ENCODE measurements around the gene LECT2.

DNA sequence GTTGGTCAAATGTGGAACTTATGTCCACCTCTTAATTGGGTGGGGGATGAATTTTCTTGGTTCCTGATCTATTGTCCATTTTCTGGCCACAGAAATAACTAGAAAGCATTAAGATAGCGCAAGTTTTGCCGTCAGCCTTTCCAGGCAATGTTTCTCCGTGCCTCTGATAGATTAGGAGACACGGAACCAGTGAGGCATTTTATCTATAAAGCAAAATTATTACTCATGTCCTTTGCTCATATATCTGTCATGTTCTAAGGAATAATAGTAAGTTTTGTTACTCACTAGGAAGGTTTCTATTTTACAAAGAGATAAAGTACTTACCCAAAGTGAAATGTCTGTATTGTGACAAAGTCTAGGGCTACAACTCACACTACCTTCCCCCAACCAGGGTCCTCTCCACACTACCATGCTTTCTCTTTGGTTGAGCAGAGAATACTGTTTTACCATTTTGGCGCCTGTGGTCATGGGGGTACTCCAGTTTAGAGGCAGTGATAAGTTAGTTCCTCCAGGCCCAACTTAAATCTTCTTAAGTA lies 39.2 kb downstream of the LECT2 start:
- TF ChIP-seq CTCF (IDR thresholded peaks at IDR 0.05) = no peak
- no peak for TF ChIP-seq POLR2AphosphoS5 (IDR thresholded peaks at IDR 0.05)
